ENCODE measurements around the gene ABCA7.
"Not testable (repeated sequence)": the region's sequence is repeated elsewhere in the genome, so short reads cannot be mapped to it uniquely, and the experiment has no call there.

ABCA7 gene

GRCh38 chr19:1018393-1018792 lies 21.5 kb upstream of the ABCA7 start:
- FAIRE-seq = no peak

DNA sequence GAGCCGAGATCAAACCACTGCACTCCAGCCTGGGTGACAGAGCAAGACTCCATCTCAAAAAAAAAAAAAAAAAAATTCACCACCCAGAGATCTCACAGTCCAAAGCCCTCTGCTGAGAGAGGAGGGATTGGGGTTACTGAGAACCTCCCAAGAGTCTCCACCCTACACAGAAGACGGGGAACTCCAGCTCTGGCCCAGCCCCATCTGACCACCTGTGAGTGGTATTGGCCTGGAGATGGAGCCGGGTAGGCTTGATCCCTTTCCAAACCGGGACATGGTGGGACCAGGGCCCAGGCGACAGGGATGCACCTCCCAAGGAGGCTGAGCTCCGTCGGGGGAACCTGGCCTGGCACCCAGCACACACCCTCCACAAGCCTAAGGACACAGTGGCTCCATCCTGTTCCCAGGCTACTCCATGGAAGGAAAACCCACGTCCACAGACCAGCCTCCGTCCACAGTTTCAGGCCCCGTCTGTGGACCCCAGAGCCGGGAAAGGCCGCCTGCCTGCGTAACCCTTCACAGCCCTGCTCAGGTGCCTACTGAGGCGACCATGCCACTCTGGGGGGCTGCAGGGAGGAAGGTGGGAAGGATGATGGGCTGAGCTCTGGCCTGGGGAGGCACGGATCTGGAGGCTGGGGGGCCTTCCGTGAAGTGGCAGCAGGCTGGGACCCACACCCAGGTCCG lies 20.8 kb upstream of the ABCA7 start:
- FAIRE-seq = no peak

DNA sequence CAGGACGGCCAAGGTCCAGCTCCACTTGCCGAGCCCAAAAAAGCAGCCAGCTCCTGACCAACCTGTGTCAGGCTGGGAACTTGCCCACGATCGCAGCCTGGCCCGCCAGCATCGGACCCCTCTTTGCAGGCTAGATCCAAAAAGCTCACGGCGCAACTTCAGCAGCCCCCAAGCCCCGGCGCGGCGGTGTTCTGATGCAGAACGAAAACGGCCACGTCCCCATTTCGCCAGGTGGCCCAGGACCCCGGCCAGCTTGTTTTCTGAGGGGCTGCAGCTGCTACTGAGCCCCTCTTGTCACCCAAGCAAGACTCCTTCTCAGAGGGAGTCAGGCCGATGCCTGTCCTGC lies 20.3 kb upstream of the ABCA7 start:
- FAIRE-seq = no peak

GRCh38 chr19:1019980-1020867 lies 19.7 kb upstream of the ABCA7 start:
- FAIRE-seq = no peak

GRCh38 chr19:1020868-1021425 lies 19.0 kb upstream of the ABCA7 start, which contains the start of gene TMEM259:
TMEM259 (minus strand) TSS chr19:1021123; CDS start chr19:1020996, 127 bp downstream.
- FAIRE-seq = no peak

DNA sequence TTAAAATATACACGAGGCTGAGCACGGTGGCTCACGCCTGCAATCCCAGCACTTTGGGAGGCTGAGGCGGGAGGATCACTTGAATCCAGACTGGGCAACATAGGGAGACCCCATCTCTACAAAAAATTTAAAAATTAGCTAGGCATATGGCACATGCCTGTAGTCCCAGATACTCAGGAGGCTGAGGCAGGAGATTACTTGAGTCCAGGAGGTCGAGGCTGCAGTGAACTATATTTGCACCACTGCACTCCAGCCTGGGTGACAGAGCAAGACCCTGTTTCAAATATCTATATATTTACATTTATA lies 16.1 kb upstream of the ABCA7 start:
- not testable (repeated sequence) for FAIRE-seq

GRCh38 chr19:1025080-1025479 lies 14.8 kb upstream of the ABCA7 start:
- FAIRE-seq = not testable (repeated sequence)

- FAIRE-seq = no peak
Observed at GRCh38 chr19:1025960-1026782, 13.7 kb upstream of the ABCA7 start, which contains the start of gene CNN2. CNN2 (plus strand) TSS chr19:1026608; CDS start chr19:1026662, 54 bp downstream.

DNA sequence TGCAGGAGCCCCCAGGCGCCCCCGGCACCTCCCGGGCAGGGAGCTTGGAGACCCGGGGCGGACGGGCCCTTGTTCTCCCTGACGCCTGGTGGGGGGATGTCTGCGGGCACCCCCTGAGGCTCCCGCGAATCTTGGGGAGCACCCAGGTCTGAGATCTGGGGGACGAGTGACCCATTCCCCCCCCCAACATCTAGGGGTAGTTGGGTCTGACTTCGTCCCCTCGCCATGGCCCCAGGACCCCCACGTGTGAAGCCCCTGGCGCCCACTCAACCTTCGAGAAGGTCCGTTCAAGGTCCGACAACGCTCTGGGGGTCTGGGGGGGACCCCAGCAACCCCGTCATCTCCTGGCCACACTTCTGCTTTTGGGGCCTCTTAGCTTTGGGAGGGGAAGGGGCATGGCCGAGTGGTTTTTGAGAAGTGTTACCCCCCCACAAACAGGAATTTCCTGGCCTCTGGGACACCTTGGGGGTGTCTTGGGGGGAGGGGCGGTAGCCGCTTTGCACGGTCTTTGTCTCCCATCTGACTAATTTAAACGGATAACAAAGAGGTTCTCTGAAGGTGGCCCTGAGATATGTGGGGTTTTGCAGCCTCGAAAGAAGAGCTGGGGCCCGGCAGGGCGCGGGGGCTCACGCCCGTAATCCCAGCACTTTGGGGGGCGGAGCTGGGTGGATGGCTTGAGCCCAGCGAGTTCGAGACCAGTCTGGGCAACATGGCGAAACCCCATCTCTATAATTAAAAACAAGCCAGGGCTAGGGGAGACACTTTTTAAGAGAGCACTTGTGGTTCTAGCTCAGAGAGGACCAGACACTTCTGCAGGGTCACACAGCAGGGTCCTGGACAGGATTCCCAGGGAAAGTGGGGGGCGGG lies 12.9 kb upstream of the ABCA7 start:
- FAIRE-seq = no peak

DNA sequence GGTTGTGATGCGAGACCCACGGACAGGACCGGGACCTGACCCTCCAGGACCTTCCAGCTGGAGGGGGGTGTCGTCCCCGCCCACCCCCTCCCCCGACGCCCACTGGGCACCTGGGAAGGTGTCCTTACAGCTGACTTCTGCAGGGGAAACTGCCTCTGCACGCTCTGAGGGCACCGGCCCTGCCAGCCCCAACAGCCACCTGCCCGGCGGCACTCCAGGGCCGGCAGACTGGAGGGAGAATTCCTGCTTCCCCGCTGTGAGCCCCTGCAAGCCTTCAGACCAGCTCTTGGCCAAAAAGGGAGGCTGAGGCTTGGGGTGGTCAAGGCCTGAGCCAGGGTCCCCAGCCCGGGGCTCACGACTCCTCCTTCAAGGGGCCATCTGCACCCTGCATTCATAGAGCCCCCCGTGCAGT lies 12.3 kb upstream of the ABCA7 start:
- no peak for FAIRE-seq

DNA sequence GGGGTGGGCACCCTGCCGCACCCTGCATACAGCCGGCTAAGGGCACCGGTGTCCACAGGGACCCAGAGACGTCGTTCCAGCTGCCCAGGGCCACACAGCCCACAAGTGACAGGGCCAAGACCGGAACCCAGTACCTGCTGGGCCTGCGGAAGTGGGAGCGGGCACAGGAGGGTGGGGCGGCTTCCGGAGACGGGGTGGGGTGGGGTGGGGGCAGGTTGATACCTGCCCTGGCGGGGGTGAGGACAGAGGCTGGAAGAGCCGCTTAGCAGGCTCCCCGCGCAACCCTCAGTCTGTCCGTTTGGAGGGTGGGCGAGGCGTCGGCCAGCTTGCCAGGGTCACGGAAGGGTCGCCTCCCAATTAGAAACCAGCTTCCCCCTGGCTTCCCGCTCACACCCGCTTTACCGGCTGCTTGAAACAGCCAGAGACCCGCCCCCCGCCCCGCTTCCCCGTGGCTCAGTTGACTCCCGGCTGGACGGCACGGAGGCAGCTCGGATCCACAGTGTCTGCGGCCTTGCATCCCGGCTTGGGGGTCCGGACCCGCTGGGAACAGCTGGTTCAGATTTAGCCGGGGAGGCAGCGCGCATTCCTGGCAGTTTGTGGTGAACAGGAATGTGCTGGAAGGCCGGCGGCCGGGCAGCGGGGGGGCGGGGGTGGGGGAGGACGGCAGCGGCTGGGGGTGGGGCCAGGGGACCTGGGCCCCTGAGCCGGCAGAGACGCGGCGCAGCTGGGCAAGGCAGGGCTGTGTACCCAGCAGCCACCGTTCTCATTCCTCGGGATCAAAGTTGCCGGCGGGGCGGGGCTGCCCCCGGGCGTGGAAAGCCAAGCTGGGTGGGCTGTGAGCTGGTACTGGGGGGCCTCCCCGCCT lies 11.6 kb upstream of the ABCA7 start:
- no peak for FAIRE-seq

DNA sequence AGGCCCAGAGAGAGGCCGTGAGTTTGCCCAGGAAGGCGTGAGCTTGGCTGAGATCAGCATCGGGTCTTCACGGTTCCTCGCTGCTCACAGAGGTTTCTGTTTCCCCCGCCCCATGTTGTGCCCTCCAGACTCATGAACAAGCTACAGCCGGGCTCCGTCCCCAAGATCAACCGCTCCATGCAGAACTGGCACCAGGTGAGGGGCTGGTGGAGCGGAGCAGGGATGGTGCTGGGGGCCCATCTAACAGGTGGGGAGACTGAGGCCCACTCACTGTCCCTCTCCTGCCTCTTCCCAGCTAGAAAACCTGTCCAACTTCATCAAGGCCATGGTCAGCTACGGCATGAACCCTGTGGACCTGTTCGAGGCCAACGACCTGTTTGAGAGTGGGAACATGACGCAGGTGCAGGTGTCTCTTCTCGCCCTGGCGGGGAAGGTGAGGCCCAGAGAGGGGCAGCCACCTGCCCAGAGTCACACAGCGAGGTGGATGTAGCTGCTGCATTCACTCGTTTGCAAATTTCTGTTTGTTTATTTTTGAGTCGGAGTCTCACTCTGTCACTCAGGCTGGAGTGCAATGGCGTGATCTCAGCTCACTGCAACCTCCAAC lies 7.5 kb upstream of the ABCA7 start:
- no peak for FAIRE-seq

- no peak for FAIRE-seq
Observed at GRCh38 chr19:1035998-1036621, 3.8 kb upstream of the ABCA7 start.

DNA sequence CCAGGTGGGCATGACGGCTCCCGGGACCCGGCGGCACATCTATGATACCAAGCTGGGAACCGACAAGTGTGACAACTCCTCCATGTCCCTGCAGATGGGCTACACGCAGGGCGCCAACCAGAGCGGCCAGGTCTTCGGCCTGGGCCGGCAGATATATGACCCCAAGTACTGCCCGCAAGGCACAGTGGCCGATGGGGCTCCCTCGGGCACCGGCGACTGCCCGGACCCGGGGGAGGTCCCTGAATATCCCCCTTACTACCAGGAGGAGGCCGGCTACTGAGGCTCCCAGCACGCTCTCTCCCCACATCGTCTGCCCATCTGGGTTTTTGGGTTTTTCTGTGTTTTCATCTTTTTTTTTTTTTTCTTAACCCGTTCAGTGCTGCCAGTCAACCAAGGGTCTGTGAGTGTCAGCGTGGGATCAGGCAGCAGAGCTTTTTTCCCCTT lies 2.3 kb upstream of the ABCA7 start:
- no peak for FAIRE-seq

DNA sequence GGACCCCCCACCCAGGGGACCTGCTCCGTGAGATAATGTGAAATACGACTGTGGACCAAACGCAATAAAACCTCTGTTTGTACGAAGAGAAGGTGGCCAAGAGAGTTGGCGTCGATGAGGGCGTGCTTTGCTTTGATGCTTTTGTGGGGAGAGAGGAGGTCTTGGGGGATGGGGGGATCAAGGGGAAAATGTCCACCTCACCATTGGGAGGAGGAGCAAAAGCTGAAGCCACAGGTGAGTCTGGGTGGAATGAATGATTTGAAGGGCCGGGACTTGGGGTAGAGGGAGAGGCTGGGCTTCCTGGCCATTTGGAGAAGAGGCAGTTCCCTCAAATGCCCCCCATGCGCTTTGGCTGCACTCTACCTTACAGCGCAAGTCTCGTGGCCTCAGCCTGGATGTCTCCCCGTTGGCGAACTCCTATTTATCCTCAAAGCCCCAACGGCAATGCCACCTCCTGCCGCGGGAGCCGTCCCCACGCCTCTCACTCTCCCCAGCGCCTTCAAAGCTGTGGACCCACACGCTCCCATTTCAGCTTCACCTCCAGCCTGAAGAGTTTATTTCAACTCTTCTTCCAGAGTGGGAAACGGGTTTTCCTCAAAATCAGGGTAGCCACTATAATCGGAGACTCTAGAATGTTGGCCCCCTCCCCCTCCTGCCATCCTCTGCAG lies 795 bp upstream of the ABCA7 start:
- FAIRE-seq = no peak

DNA sequence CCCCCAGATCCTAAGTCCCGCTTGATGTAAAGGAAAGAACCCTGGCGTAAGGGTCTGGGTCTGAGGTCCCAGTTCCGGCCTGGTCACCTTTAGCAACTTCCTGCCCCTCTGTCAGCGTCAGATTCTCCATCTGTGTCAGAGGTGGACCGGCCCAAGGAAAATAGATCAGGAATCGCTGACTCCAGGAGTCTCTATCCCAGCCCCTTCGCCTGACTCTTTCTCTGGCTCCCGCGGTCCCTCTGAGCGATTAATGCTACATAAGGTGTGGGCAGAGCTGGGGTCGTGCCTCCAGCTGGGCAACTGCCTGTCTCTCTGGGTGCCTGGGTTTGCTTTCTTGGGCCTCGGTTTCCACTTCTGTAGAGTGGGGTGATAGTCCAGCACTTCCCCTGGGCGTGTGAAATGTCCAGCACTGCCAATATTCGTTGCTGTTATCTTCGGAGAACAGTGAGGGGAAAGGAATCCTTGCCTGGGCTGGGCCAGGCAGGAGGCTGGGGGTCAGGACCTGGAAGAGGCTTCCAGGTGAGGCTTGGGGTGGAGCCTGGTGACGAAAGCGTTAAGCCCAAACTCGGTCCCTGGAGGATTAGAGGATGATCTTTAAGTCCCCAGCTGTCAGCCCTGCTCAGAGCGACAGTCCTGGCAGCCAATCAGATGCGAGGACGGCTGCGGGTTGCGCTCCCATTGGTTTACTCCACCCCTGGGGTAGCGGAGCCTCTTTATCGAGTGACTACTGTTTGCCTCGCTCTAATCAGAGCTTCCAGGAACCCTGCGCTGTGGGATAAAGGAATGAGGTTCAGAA lies 767 bp downstream of the ABCA7 start:
- peak; percentile 34 for FAIRE-seq

GRCh38 chr19:1041272-1041834 lies 1.4 kb downstream of the ABCA7 start:
- FAIRE-seq = no peak

Data from A204.1 (cell line).